A673 (cell line): Measurements from ENCODE around the gene UXS1. TPM values are rescaled to one million over a fixed set of nuclear protein-coding genes. Genes with fewer than 3 reads are reported as not detected.

Experiments used
- BruUV-seq: library from RNA; stranded (reverse); fragments of 400-500 nt; replicated peaks from 2 replicates; lab custom pipeline; 2021; lab: Mats Ljungman, UMichigan
- CTCF ChIA-PET: fragments of 300-600 bp; sonication (Branson Sonifier 250); formaldehyde crosslinking; loops from one replicate; lab custom pipeline; 2022; ENCODE audit warnings: antibody characterized with exemption; lab: Charles Lee
- POLR2A ChIA-PET: fragments of 300-600 bp; sonication (Branson Sonifier 250); formaldehyde crosslinking; loops from one replicate; lab custom pipeline; 2022; ENCODE audit warnings: antibody characterized with exemption; ENCODE audit not compliant: low non-redundant PET; lab: Charles Lee
- DNase-seq: peaks from one replicate; pipeline ENCODE4 v3.0.0-alpha.2; 2015; ENCODE audit warnings: low spot score
- H3K27ac ChIP-seq: fragments of 200-600 bp; sonication (generic); 2 replicates; pipeline ENCODE4 v1.5.1; 2016; ENCODE audit warnings: mixed run types, low read depth, mild to moderate bottlenecking, mixed read lengths, antibody characterized with exemption, low read length; ENCODE audit not compliant: poor library complexity, severe bottlenecking
- H3K27me3 ChIP-seq: fragments of 200-600 bp; sonication (generic); replicated peaks from 2 replicates; pipeline ENCODE4 v1.6.1; 2017; ENCODE audit warnings: mixed run types, low read depth, mild to moderate bottlenecking, mixed read lengths, antibody characterized with exemption, low read length; ENCODE audit not compliant: insufficient read depth, poor library complexity
- H3K36me3 ChIP-seq: fragments of 200-600 bp; sonication (generic); 2 replicates; pipeline ENCODE4 v1.6.1; 2016; ENCODE audit warnings: mixed run types, mild to moderate bottlenecking, mixed read lengths, antibody characterized with exemption, low read length; ENCODE audit not compliant: insufficient read depth, poor library complexity, severe bottlenecking
- H3K4me1 ChIP-seq: fragments of 200-600 bp; sonication (generic); 2 replicates; pipeline ENCODE4 v1.6.1; 2017; ENCODE audit warnings: mixed run types, mild to moderate bottlenecking, mixed read lengths, antibody characterized with exemption, low read length; ENCODE audit not compliant: insufficient read depth, poor library complexity, severe bottlenecking
- H3K4me3 ChIP-seq: fragments of 200-600 bp; sonication (generic); 2 replicates; pipeline ENCODE4 v1.5.1; 2016; ENCODE audit warnings: low read depth, mixed run types, mild to moderate bottlenecking, mixed read lengths, low read length; ENCODE audit not compliant: poor library complexity, severe bottlenecking
- H3K9me3 ChIP-seq: fragments of 200-600 bp; sonication (generic); 2 replicates; pipeline ENCODE4 v1.6.1; 2016; ENCODE audit warnings: mixed run types, low read depth, mild to moderate bottlenecking, mixed read lengths, antibody characterized with exemption, low read length; ENCODE audit not compliant: poor library complexity, severe bottlenecking
- EZH2 ChIP-seq: fragments of 200-600 bp; sonication (generic); IDR thresholded peaks from 2 replicates; pipeline ENCODE4 v1.6.1; 2017; ENCODE audit warnings: borderline replicate concordance, low read depth, mild to moderate bottlenecking, mixed read lengths, antibody characterized with exemption, low read length; ENCODE audit not compliant: poor library complexity, severe bottlenecking
- intact Hi-C: fragments of 100-400 bp; cut with micrococcal nuclease; formaldehyde crosslinking; loops from one replicate; pipeline ENCODE4 v1.10.0; 2022; ENCODE audit not compliant: unreplicated experiment
- total RNA-seq: library from RNA; stranded (reverse); gene quantifications from 2 replicates; pipeline ENCODE4 v1.2.3, GENCODE V29; 2021
- TF ChIP-seq, protein P1 (sequence below): fragments of 300-800, 200-600 bp; sonication (generic); conservative IDR thresholded peaks from 2 replicates; pipeline ENCODE4 v1.5.1; 2017; ENCODE audit warnings: low read depth, mild to moderate bottlenecking, antibody characterized with exemption, low read length, moderate library complexity, mixed read lengths

Gene UXS1
- total RNA-seq, 1 experiment from 2014 or later: 48.6 TPM

DNA sequence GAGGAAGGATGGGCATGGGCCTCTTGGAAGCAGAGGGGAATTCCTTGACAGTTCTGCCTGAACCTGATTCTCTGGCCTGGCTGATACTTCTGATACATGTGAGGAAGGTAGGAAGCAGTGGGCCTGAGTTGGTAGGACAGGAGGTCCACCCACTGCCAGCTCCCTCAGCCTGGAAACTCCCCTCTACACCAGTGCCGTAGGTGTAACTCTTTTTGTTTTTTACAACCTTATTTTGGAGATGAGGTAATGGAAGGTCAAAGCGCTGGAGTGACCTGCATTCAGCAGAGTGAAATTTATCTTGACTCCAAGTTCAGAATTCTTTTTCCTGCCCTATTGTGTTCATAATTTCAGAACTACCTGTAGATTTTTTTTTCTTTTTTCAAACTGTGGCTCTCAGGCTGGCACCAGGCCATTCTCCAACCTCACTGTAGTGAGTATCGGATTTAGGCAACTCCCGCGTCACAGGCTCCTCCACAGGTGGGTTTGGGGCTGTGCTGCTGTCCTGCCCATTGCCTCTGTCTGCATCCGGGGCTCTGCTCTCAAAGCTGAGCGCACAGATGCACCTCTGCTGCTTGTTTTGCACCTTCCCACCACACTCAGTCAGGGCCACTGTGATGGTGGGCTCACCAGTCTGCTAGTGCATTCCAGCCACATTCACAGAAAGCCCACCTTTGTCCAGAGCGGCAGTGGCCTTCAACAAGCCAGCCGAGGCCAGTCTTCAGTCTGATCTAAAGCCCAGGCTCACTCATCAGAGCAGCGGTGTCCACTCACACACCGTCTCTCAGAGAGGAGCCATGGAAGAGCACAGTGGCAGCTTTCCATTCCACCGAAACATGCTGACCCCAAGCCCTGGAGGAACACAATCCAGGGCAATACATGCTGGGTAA, 87.2 kb downstream of the UXS1 start:
- ChIA-PET CTCF (no interaction called here), POLR2A (no interaction called here)
- BruUV-seq: no TSS peak
- Histone ChIP-seq H3K27ac (no peak overlapping the region), H3K4me1 (no peaks in the 10 kb centered on the region), H3K27me3 (no peaks in the 10 kb centered on the region), H3K36me3 (no peaks in the 10 kb centered on the region), H3K9me3 (no peaks in the 10 kb centered on the region), H3K4me3 (no peak overlapping the region)
- intact Hi-C loops: loop anchor here (10.0 kb wide), 1 partner anchor 138 kb away; no protein-coding TSS in a partner anchor
- DNase-seq: no peak
- TF ChIP-seq, protein P1, sequence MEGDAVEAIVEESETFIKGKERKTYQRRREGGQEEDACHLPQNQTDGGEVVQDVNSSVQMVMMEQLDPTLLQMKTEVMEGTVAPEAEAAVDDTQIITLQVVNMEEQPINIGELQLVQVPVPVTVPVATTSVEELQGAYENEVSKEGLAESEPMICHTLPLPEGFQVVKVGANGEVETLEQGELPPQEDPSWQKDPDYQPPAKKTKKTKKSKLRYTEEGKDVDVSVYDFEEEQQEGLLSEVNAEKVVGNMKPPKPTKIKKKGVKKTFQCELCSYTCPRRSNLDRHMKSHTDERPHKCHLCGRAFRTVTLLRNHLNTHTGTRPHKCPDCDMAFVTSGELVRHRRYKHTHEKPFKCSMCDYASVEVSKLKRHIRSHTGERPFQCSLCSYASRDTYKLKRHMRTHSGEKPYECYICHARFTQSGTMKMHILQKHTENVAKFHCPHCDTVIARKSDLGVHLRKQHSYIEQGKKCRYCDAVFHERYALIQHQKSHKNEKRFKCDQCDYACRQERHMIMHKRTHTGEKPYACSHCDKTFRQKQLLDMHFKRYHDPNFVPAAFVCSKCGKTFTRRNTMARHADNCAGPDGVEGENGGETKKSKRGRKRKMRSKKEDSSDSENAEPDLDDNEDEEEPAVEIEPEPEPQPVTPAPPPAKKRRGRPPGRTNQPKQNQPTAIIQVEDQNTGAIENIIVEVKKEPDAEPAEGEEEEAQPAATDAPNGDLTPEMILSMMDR: no peak
- TF ChIP-seq EZH2: no peak

- BruUV-seq: no TSS peak
- Histone ChIP-seq H3K9me3 (no peaks in the 10 kb centered on the region), H3K27ac (no peak overlapping the region), H3K27me3 (no peaks in the 10 kb centered on the region), H3K36me3 (no peaks in the 10 kb centered on the region), H3K4me1 (no peaks in the 10 kb centered on the region), H3K4me3 (no peak overlapping the region)
- no peak for DNase-seq
- intact Hi-C loops: loop anchor here (2.0 to 10.0 kb wide), 2 partner anchors 139 to 437 kb away; no protein-coding TSS in a partner anchor
- ChIA-PET POLR2A (no interaction called here), CTCF (no interaction called here)
- TF ChIP-seq, protein P1: no peak
- TF ChIP-seq EZH2: no peak
Observed at GRCh38 chr2:106105151-106105922, 88.8 kb downstream of the UXS1 start.

DNA sequence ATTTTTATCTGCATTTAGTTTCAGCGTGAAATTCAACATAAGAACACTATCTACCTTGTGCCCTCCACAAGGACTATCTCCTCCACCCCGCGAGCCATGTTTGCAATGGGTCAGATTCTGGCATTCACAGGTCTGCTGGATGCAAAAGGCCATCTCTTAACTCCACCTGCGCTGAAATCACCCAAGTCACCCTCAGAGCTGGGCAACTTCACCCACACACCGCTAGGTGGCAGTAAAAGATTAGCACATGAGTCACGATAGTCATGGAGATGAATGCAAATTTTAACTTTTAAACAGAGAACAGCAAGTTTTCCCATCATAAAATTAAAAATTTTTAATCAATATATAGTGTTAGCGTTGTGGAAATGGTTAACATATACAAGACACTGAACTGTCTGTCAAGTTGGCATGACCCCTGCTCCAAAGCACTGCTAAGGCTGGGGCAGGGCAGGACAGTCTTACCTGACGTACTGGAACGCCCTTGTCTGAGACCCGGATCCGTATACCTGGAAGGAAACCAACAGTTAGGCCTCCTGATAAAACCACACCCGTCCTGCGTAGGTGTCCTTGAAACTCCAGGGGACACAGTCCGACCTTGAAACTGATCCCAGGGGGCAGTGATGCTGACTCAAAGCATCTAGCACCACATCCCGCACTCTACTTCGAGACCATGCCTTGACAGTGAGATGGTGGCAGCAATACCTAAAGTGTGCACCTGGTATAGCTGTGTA, 89.6 kb downstream of the UXS1 start:
- intact Hi-C loops: loop anchor here (2.0 to 10.0 kb wide), 3 partner anchors 140 to 478 kb away; no protein-coding TSS in a partner anchor
- no peak for TF ChIP-seq EZH2
- TF ChIP-seq, protein P1: peak; percentile 93
- BruUV-seq: no TSS peak
- POLR2A ChIA-PET: no interaction called here
- Histone ChIP-seq H3K36me3 (no peaks in the 10 kb centered on the region), H3K27ac (no peak overlapping the region), H3K9me3 (no peaks in the 10 kb centered on the region), H3K4me1 (no peaks in the 10 kb centered on the region), H3K4me3 (no peak overlapping the region), H3K27me3 (no peaks in the 10 kb centered on the region)
- CTCF ChIA-PET: interaction anchor here (1.0 kb wide), 2 partner anchors 36 to 438 kb away, joined by 3 read pairs; no protein-coding TSS in a partner anchor
- DNase-seq: peak; percentile 70
